Measurements from ENCODE around the gene FAT1.

DNA sequence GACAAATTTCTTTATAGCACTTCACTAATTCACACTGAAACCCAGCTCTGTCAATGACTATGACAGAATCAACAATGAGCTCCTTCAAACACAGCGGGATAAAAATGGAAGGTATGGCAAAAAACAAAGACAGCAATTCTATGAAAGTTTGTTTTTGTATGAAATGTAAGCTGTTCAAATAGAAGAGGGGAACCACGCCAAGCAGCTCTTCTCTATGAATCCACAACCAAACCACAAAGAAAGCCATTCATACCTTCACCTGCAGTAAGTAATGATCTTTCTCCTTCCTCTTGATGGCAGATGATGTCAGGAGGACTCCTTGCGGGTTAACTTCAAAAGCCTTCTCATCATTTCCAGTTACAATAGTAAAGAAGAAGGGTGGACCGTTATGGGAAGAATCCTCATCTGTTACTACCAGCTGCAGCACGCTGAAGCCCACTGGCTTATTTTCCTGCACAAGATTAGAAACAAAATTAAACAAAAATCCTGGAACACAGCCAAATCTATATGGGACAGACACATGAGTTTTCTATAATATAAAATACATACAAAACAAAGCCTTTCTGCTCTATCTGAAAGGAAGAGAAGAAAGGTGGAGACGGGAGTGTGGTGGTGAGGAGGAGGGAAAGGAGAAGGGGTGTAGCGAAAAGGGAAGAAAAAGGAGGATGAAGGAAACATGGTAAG lies 119.4 kb downstream of the FAT1 start:
- TF ChIP-seq, protein P1, sequence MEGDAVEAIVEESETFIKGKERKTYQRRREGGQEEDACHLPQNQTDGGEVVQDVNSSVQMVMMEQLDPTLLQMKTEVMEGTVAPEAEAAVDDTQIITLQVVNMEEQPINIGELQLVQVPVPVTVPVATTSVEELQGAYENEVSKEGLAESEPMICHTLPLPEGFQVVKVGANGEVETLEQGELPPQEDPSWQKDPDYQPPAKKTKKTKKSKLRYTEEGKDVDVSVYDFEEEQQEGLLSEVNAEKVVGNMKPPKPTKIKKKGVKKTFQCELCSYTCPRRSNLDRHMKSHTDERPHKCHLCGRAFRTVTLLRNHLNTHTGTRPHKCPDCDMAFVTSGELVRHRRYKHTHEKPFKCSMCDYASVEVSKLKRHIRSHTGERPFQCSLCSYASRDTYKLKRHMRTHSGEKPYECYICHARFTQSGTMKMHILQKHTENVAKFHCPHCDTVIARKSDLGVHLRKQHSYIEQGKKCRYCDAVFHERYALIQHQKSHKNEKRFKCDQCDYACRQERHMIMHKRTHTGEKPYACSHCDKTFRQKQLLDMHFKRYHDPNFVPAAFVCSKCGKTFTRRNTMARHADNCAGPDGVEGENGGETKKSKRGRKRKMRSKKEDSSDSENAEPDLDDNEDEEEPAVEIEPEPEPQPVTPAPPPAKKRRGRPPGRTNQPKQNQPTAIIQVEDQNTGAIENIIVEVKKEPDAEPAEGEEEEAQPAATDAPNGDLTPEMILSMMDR (IDR thresholded peaks at IDR 0.05): no peak
- TF ChIP-seq POLR2AphosphoS5 (IDR thresholded peaks at IDR 0.05): no peak
